ENCODE data around the gene GPS1.

The GPS1 gene

GRCh38 chr17:82097184-82097918 is 45.7 kb downstream of the GPS1 start:
- no peak for TF ChIP-seq TSHZ2 (CRISPR knock-in tag; IDR thresholded peaks at IDR 0.05)
- peak; percentile 48 for ATAC-seq

GRCh38 chr17:82097919-82098168 is 46.1 kb downstream of the GPS1 start:
- no peak for ATAC-seq
- TF ChIP-seq TSHZ2 (CRISPR knock-in tag; IDR thresholded peaks at IDR 0.05) = no peak
- TF ChIP-seq ESRRG (CRISPR knock-in tag; IDR thresholded peaks at IDR 0.05) = no peak
- no peak for TF ChIP-seq POU6F1 (CRISPR knock-in tag; IDR thresholded peaks at IDR 0.05; ENCODE audit: borderline replicate concordance, low read depth)
- no peak for TF ChIP-seq PPARA (CRISPR knock-in tag; IDR thresholded peaks at IDR 0.05; ENCODE audit: borderline replicate concordance)
- no peak for TF ChIP-seq CSDC2 (CRISPR knock-in tag; IDR thresholded peaks at IDR 0.05)
- TF ChIP-seq ZFP30 (CRISPR knock-in tag; IDR thresholded peaks at IDR 0.05) = no peak
- TF ChIP-seq TCF4 (CRISPR knock-in tag; IDR thresholded peaks at IDR 0.05; ENCODE audit: borderline replicate concordance) = no peak
- TF ChIP-seq ARNTL (CRISPR knock-in tag; IDR thresholded peaks at IDR 0.05; ENCODE audit: borderline replicate concordance, low read depth) = no peak
- no peak for TF ChIP-seq GLIS3 (CRISPR knock-in tag; IDR thresholded peaks at IDR 0.05)
- no peak for TF ChIP-seq PATZ1 (CRISPR knock-in tag; IDR thresholded peaks at IDR 0.05; ENCODE audit: borderline replicate concordance)
- no peak for TF ChIP-seq ZNF8 (CRISPR knock-in tag; IDR thresholded peaks at IDR 0.05)
- no peak for TF ChIP-seq ZNF565 (CRISPR knock-in tag; conservative IDR thresholded peaks at IDR 0.05; ENCODE audit: low read depth)
- no peak for TF ChIP-seq SNAI2 (CRISPR knock-in tag; IDR thresholded peaks at IDR 0.05)
- TF ChIP-seq CSRNP3 (CRISPR knock-in tag; IDR thresholded peaks at IDR 0.05) = no peak
- TF ChIP-seq BACH2 (CRISPR knock-in tag; IDR thresholded peaks at IDR 0.05; ENCODE audit: borderline replicate concordance) = no peak

- ATAC-seq = peak; percentile 82
- TF ChIP-seq POU6F1 (CRISPR knock-in tag; IDR thresholded peaks at IDR 0.05; ENCODE audit: borderline replicate concordance, low read depth) (no peak), BACH2 (CRISPR knock-in tag; IDR thresholded peaks at IDR 0.05; ENCODE audit: borderline replicate concordance) (no peak), CSDC2 (CRISPR knock-in tag; IDR thresholded peaks at IDR 0.05) (peak; percentile 88; the same call in 1 of the 2 replicates), ESRRG (CRISPR knock-in tag; IDR thresholded peaks at IDR 0.05) (no peak), OSR1 (CRISPR knock-in tag; IDR thresholded peaks at IDR 0.05) (no peak), TSHZ2 (CRISPR knock-in tag; IDR thresholded peaks at IDR 0.05) (peak; percentile 86), RARB (CRISPR knock-in tag; IDR thresholded peaks at IDR 0.05) (no peak), PATZ1 (CRISPR knock-in tag; IDR thresholded peaks at IDR 0.05; ENCODE audit: borderline replicate concordance) (no peak)
These were observed 46.7 kb downstream of the GPS1 start, which contains the start of gene FASN for GRCh38 chr17:82098169-82098938. Gene FASN (minus strand): TSS chr17:82098236. CDS start chr17:82096445, 1,791 bp downstream.
